RWPE2 (cell line): Measurements from ENCODE around the gene KIAA1328.

Experiments
- ATAC-seq: fragments of 200-7000 bp; cut with Tn5 transposase; 3 replicates; pipeline ENCODE4 v1.9.1; 2021; ENCODE audit warnings: low read depth
- DNase-seq: peaks from one replicate; pipeline ENCODE4 v3.0.0-alpha.2; 2020; ENCODE audit warnings: low spot score
- H3K27ac ChIP-seq: fragments of 450-650 bp; 2 replicates; pipeline ENCODE4 v1.5.1; 2017; ENCODE audit warnings: mild to moderate bottlenecking; ENCODE audit not compliant: poor library complexity, severe bottlenecking
- H3K27me3 ChIP-seq: fragments of 250-450 bp; sonication (Bioruptor Pico); 2 replicates; pipeline ENCODE4 v1.5.1; 2021; ENCODE audit warnings: mild to moderate bottlenecking, moderate library complexity; ENCODE audit not compliant: insufficient read depth, poor library complexity, severe bottlenecking
- H3K36me3 ChIP-seq: fragments of 250-450 bp; sonication (Bioruptor Pico); 2 replicates; pipeline ENCODE4 v1.5.1; 2020; ENCODE audit warnings: low read depth, mild to moderate bottlenecking, moderate library complexity
- H3K4me1 ChIP-seq: fragments of 250-450 bp; sonication (Bioruptor Pico); 2 replicates; pipeline ENCODE4 v1.5.1; 2021; ENCODE audit warnings: mild to moderate bottlenecking, moderate library complexity; ENCODE audit not compliant: insufficient read depth, poor library complexity, severe bottlenecking
- H3K4me3 ChIP-seq: fragments of 250-450 bp; sonication (Bioruptor Pico); 2 replicates; pipeline ENCODE4 v1.5.1; 2021; ENCODE audit warnings: mild to moderate bottlenecking, moderate library complexity; ENCODE audit not compliant: severe bottlenecking
- H3K9me3 ChIP-seq: fragments of 250-450 bp; sonication (Bioruptor Pico); 2 replicates; pipeline ENCODE4 v1.5.1; 2021; ENCODE audit warnings: mild to moderate bottlenecking, moderate library complexity; ENCODE audit not compliant: severe bottlenecking
- TF ChIP-seq, protein P1 (sequence below): fragments of 450-650 bp; IDR thresholded peaks from one replicate; pipeline ENCODE4 v1.5.1; 2017; ENCODE audit warnings: mild to moderate bottlenecking, moderate library complexity; ENCODE audit not compliant: poor library complexity, severe bottlenecking

Gene KIAA1328

DNA sequence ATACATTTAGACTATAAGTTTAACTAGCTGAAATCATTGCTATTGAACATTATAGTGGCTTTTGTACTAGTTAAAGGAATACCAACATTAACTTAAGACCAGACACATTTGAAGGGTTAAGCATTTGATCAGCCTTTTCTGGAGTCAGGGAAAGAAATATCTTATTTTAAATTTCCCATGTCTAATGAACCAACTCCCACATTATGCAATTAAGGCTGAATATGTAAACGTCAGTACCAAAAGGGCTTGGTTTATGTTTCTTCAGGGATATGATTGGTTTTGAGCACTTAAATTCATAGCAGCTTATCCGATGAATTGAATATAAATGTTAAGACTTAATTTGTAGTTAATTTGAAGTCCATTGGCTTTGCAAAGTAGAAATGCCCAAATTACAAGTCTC is 344.5 kb downstream of the KIAA1328 start:
- ATAC-seq (no peak), DNase-seq (no peak)
- Histone ChIP-seq H3K4me3 (no peak overlapping the region), H3K4me1 (peaks cover 21% of the 10 kb centered on the region), H3K27me3 (no peaks in the 10 kb centered on the region), H3K36me3 (no peaks in the 10 kb centered on the region; the same call in 1 of the 2 replicates), H3K27ac (no peak overlapping the region), H3K9me3 (no peaks in the 10 kb centered on the region)
- TF ChIP-seq, protein P1, sequence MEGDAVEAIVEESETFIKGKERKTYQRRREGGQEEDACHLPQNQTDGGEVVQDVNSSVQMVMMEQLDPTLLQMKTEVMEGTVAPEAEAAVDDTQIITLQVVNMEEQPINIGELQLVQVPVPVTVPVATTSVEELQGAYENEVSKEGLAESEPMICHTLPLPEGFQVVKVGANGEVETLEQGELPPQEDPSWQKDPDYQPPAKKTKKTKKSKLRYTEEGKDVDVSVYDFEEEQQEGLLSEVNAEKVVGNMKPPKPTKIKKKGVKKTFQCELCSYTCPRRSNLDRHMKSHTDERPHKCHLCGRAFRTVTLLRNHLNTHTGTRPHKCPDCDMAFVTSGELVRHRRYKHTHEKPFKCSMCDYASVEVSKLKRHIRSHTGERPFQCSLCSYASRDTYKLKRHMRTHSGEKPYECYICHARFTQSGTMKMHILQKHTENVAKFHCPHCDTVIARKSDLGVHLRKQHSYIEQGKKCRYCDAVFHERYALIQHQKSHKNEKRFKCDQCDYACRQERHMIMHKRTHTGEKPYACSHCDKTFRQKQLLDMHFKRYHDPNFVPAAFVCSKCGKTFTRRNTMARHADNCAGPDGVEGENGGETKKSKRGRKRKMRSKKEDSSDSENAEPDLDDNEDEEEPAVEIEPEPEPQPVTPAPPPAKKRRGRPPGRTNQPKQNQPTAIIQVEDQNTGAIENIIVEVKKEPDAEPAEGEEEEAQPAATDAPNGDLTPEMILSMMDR: no peak

GRCh38 chr18:37175727-37176620 is 347.0 kb downstream of the KIAA1328 start:
- Histone ChIP-seq H3K36me3 (no peaks in the 10 kb centered on the region; the same call in 1 of the 2 replicates), H3K27ac (no peak overlapping the region), H3K27me3 (no peaks in the 10 kb centered on the region), H3K4me1 (peaks cover 21% of the 10 kb centered on the region), H3K9me3 (no peaks in the 10 kb centered on the region), H3K4me3 (no peak overlapping the region)
- TF ChIP-seq, protein P1: no peak
- no peak for ATAC-seq
- no peak for DNase-seq

DNA sequence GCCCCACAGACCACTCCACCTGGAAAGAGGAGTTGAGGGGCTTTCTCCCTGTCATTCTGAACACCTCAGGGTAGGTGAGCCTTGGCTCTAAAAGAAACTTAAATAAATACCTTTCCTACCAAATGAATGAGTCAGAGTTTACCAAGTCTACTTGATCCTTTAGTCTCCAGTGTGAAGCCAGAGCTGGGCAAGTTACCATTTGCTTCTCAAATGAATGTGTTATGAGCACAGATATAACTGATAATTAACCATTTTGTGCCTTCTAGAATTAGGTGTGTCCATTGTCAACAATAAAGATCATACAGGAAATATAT is 347.7 kb downstream of the KIAA1328 start:
- ATAC-seq: peak; percentile 86
- DNase-seq: no peak
- TF ChIP-seq, protein P1: no peak
- Histone ChIP-seq H3K36me3 (no peaks in the 10 kb centered on the region; the same call in 1 of the 2 replicates), H3K9me3 (no peaks in the 10 kb centered on the region), H3K27ac (no peak overlapping the region), H3K4me3 (no peak overlapping the region), H3K27me3 (no peaks in the 10 kb centered on the region), H3K4me1 (peaks cover 21% of the 10 kb centered on the region)

DNA sequence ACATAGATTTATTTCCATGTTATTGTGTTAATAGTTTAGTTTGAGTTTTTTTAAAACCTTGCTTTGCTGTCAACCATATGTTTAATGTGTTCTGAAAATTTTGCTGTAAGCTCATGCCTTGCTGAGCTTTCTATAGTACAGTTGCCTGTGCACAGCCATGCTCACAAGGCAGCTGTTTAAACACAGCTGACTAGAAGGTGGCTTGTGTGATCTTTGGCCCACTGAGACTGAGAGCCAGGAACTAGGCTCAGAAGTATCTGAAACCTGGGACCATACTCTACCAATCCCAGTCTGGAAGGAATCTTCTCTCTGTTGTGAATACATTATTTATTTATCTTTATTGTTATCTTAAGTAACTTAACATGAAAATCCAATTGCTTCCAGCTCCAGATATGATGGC is 350.5 kb downstream of the KIAA1328 start:
- ATAC-seq: no peak
- Histone ChIP-seq H3K9me3 (no peaks in the 10 kb centered on the region), H3K36me3 (no peaks in the 10 kb centered on the region; the same call in 1 of the 2 replicates), H3K4me1 (peaks cover 21% of the 10 kb centered on the region), H3K4me3 (no peak overlapping the region), H3K27ac (no peak overlapping the region), H3K27me3 (no peaks in the 10 kb centered on the region)
- TF ChIP-seq, protein P1: no peak
- no peak for DNase-seq

- H3K27me3 ChIP-seq: no peaks in the 10 kb centered on the region
- no peak overlapping the region for H3K27ac ChIP-seq
- H3K9me3 ChIP-seq: no peaks in the 10 kb centered on the region
- H3K36me3 ChIP-seq: no peaks in the 10 kb centered on the region; the same call in 1 of the 2 replicates
- ATAC-seq (no peak), DNase-seq (no peak)
- H3K4me3 ChIP-seq: no peak overlapping the region
- H3K4me1 ChIP-seq: peaks cover 21% of the 10 kb centered on the region
- TF ChIP-seq, protein P1: no peak
Measured at GRCh38 chr18:37180086-37180485, 351.2 kb downstream of the KIAA1328 start.
